CD14-positive monocyte (primary cell): ENCODE results near the gene AGR3. TPM values are rescaled to one million over a fixed set of nuclear protein-coding genes. Genes with fewer than 3 reads are reported as not detected.
A peak's percentile ranks its signal among the peaks of the same experiment; 100 is the strongest.

Experiments
- DNase-seq, 3 donors: peaks; one replicate each; pipeline ENCODE4 v3.0.0-alpha.2; 2011 to 2022
- H2AFZ ChIP-seq: 2 replicates; pipeline ENCODE4 v1.6.0; 2012; ENCODE audit warnings: mild to moderate bottlenecking, low read depth, low read length, inconsistent platforms; ENCODE audit not compliant: insufficient read depth, poor library complexity, severe bottlenecking
- H3K27ac ChIP-seq, 2 donors: 1 replicate in 1 of 2; 2 replicates in 1 of 2; pipeline ENCODE4 v1.5.1; 2012 to 2013; ENCODE audit warnings: low read length in 2 of 2, control low read depth in 1 of 2, inconsistent platforms in 1 of 2, low read depth in 1 of 2, mild to moderate bottlenecking in 1 of 2
- H3K27me3 ChIP-seq, 2 donors: one replicate each; pipeline versions ENCODE4 v1.6.0 to v1.6.1; 2011 to 2013; ENCODE audit warnings: low read length in 2 of 2; ENCODE audit not compliant: control insufficient read depth in 2 of 2, insufficient read depth in 2 of 2
- H3K36me3 ChIP-seq, 2 donors: replicated peaks in 1 of 2; 1 replicate in 1 of 2; 2 replicates in 1 of 2; pipeline versions ENCODE4 v1.5.1 to v1.6.1; 2012 to 2013; ENCODE audit warnings: low read length in 2 of 2, control low read depth in 1 of 2, inconsistent platforms in 1 of 2, mild to moderate bottlenecking in 1 of 2; ENCODE audit not compliant: insufficient read depth in 2 of 2, control insufficient read depth in 1 of 2
- H3K4me1 ChIP-seq, 2 donors: 1 replicate in 1 of 2; 2 replicates in 1 of 2; pipeline versions ENCODE4 v1.5.1 to v1.6.1; 2012 to 2013; ENCODE audit warnings: low read length in 2 of 2, control low read depth in 1 of 2, inconsistent platforms in 1 of 2, mild to moderate bottlenecking in 1 of 2, moderate library complexity in 1 of 2; ENCODE audit not compliant: insufficient read depth in 2 of 2, control insufficient read depth in 1 of 2
- H3K4me2 ChIP-seq: replicated peaks from 2 replicates; pipeline ENCODE3; 2012; ENCODE audit warnings: low read length, moderate library complexity, mild to moderate bottlenecking; ENCODE audit not compliant: poor library complexity, severe bottlenecking; ENCODE audit errors: extremely low read depth
- H3K4me3 ChIP-seq, 3 experiments: fragments of 200-600 bp in 1 of 3; sonication (generic) in 1 of 3; replicated peaks in 1 of 3; 1 replicate in 2 of 3; 2 replicates in 1 of 3; pipeline ENCODE4 v1.5.1; 2011 to 2013; ENCODE audit warnings: low read length in 3 of 3, mild to moderate bottlenecking in 3 of 3, control low read depth in 2 of 3, low read depth in 2 of 3, inconsistent platforms in 1 of 3, moderate library complexity in 1 of 3
- H3K79me2 ChIP-seq: 2 replicates; pipeline ENCODE4 v1.6.0; 2012; ENCODE audit warnings: mild to moderate bottlenecking, control low read depth, inconsistent platforms, low read length, moderate library complexity; ENCODE audit not compliant: insufficient read depth
- H3K9ac ChIP-seq: 2 replicates; pipeline ENCODE4 v1.6.0; 2017; ENCODE audit warnings: low read length, mild to moderate bottlenecking; ENCODE audit not compliant: insufficient read depth, poor library complexity, severe bottlenecking
- H3K9me3 ChIP-seq, 2 donors: replicated peaks in 1 of 2; 1 replicate in 1 of 2; 2 replicates in 1 of 2; pipeline versions ENCODE4 v1.5.1 to v1.6.1; 2012 to 2013; ENCODE audit warnings: low read length in 2 of 2, control low read depth in 1 of 2; ENCODE audit not compliant: control insufficient read depth in 1 of 2, insufficient read depth in 1 of 2
- H4K20me1 ChIP-seq: 2 replicates; pipeline ENCODE4 v1.6.0; 2012; ENCODE audit warnings: mild to moderate bottlenecking, low read length, control low read depth, moderate library complexity; ENCODE audit not compliant: insufficient read depth
- H3K27ac Mint-ChIP-seq, 7 donors: one replicate each; pipeline ENCODE4 v1.8.0; 2020; ENCODE audit warnings: mild to moderate bottlenecking in 7 of 7, mixed read lengths in 7 of 7, moderate library complexity in 6 of 7, inconsistent platforms in 2 of 7
- H3K27me3 Mint-ChIP-seq, 3 donors: one replicate each; pipeline ENCODE4 v1.8.0; 2021 to 2022; ENCODE audit warnings: low read depth in 3 of 3, mild to moderate bottlenecking in 3 of 3, mixed read lengths in 3 of 3, moderate library complexity in 3 of 3, inconsistent platforms in 1 of 3
- H3K36me3 Mint-ChIP-seq, 2 donors: one replicate each; pipeline ENCODE4 v1.8.0; 2020; ENCODE audit warnings: mixed read lengths in 2 of 2, inconsistent platforms in 1 of 2, mild to moderate bottlenecking in 1 of 2
- H3K4me1 Mint-ChIP-seq: one replicate; pipeline ENCODE4 v1.8.0; 2020; ENCODE audit warnings: mild to moderate bottlenecking, mixed read lengths
- H3K4me3 Mint-ChIP-seq, 2 donors: one replicate each; pipeline ENCODE4 v1.8.0; 2020; ENCODE audit warnings: mild to moderate bottlenecking in 2 of 2, mixed read lengths in 2 of 2, moderate library complexity in 1 of 2
- H3K9me3 Mint-ChIP-seq, 7 donors: one replicate each; pipeline ENCODE4 v1.8.0; 2020 to 2022; ENCODE audit warnings: mixed read lengths in 7 of 7, mild to moderate bottlenecking in 6 of 7, moderate library complexity in 6 of 7, inconsistent platforms in 2 of 7
- CTCF ChIP-seq: fragments of 200-600 bp; IDR thresholded peaks from one replicate; pipeline ENCODE4 v1.8.0; 2022; ENCODE audit warnings: antibody characterized with exemption, mild to moderate bottlenecking
- WGBS: methylation state at CpG from one replicate; pipeline ENCODE4 v1.1.5; 2013; ENCODE audit warnings: missing lambda C conversion rate; ENCODE audit not compliant: insufficient coverage; 5-methylcytosine and 5-hydroxymethylcytosine counted together
- intact Hi-C, 2 donors: fragments of 100-400 bp; cut with micrococcal nuclease; formaldehyde crosslinking; loops; one replicate each; pipeline versions ENCODE4 v1.15.0 to v1.15.1; 2023
- polyA plus RNA-seq, 3 donors: library from polyadenylated mRNA; depleted of rRNA in 1 of 3; unstranded in 2 of 3; stranded (reverse) in 1 of 3; fragments of 300-500 nt in 2 of 3; fragments of >200 nt in 1 of 3; fragmentation: Illumina TruSeq in 2 of 3; gene quantifications; 1 replicate in 2 of 3; 2 replicates in 1 of 3; pipeline ENCODE4 v1.2.3, GENCODE V29; 2012 to 2021

The AGR3 gene
- polyA plus RNA-seq, 3 donors = not detected

- intact Hi-C loops = loop anchor here (5.0 kb wide), 1 partner anchor 116 kb away; the partner anchor contains the start of gene AGR2 (in 2 of the 2)
- Mint-ChIP-seq H3K36me3 (no peaks in the 10 kb centered on the region), H3K9me3 (peaks cover 0 to 2% (median 0%) of the 10 kb centered on the region in 7 donors), H3K27me3 (peaks cover 0 to 1% (median 0%) of the 10 kb centered on the region in 3 donors), H3K4me1 (no peaks in the 10 kb centered on the region), H3K4me3 (no peak overlapping the region), H3K27ac (no peak overlapping the region)
- no peak overlapping the region for H2AFZ ChIP-seq
- H3K4me1 ChIP-seq = no peaks in the 10 kb centered on the region
- H3K36me3 ChIP-seq = no peaks in the 10 kb centered on the region
- no peaks in the 10 kb centered on the region for H3K9me3 ChIP-seq
- H3K9ac ChIP-seq = no peak overlapping the region
- H4K20me1 ChIP-seq = no peaks in the 10 kb centered on the region
- peak in 2 of 3 donors; percentile 23 to 26 for DNase-seq
- 0% methylated on average over 1 of the region's 6 CpGs for WGBS
- no peak overlapping the region for H3K4me2 ChIP-seq
- H3K27ac ChIP-seq = no peak overlapping the region
- H3K4me3 ChIP-seq = no peak overlapping the region
- peak; percentile 91 for TF ChIP-seq CTCF
- no peaks in the 10 kb centered on the region for H3K79me2 ChIP-seq
- no peaks in the 10 kb centered on the region for H3K27me3 ChIP-seq
Observed at GRCh38 chr7:16918288-16918895, 36.6 kb upstream of the AGR3 start.

GRCh38 chr7:16916738-16917137 lies 35.0 kb upstream of the AGR3 start:
- no peaks in the 10 kb centered on the region for H3K27me3 ChIP-seq
- Mint-ChIP-seq H3K36me3 (no peaks in the 10 kb centered on the region), H3K27me3 (peaks cover 0 to 1% (median 0%) of the 10 kb centered on the region in 3 donors), H3K9me3 (peaks cover 0 to 4% (median 0%) of the 10 kb centered on the region in 7 donors), H3K27ac (no peak overlapping the region), H3K4me3 (no peak overlapping the region), H3K4me1 (no peaks in the 10 kb centered on the region)
- H3K79me2 ChIP-seq = no peaks in the 10 kb centered on the region
- no peaks in the 10 kb centered on the region for H3K36me3 ChIP-seq
- no peak overlapping the region for H3K9ac ChIP-seq
- H3K27ac ChIP-seq = no peak overlapping the region
- H3K9me3 ChIP-seq = no peaks in the 10 kb centered on the region
- H3K4me1 ChIP-seq = no peaks in the 10 kb centered on the region
- WGBS = 100% methylated on average over 3 of the region's 5 CpGs
- no peaks in the 10 kb centered on the region for H4K20me1 ChIP-seq
- TF ChIP-seq CTCF = no peak
- H3K4me3 ChIP-seq = no peak overlapping the region
- no peak for DNase-seq
- no peak overlapping the region for H3K4me2 ChIP-seq
- H2AFZ ChIP-seq = no peak overlapping the region
- intact Hi-C loops = loop anchor here (5.0 kb wide), 1 partner anchor 114 kb away; the partner anchor contains the start of gene AGR2 (in 2 of the 2)
